AG04450 (cell line): ENCODE measurements around the gene RDM1. TPM values are rescaled to one million over a fixed set of nuclear protein-coding genes. Genes with fewer than 3 reads are reported as not detected.
"Not testable (repeated sequence)": the region's sequence is repeated elsewhere in the genome, so short reads cannot be mapped to it uniquely, and the experiment has no call there.

ENCODE experiments used
- CTCF ChIA-PET: fragments of 300-600, 350-600 bp; formaldehyde crosslinking; extraction: SDS; loops from one replicate; lab custom pipeline; 2022; ENCODE audit warnings: antibody characterized with exemption, inconsistent platforms; lab: Charles Lee
- POLR2A ChIA-PET: fragments of 350-600 bp; formaldehyde crosslinking; extraction: SDS; loops from one replicate; lab custom pipeline; 2021; ENCODE audit warnings: antibody characterized with exemption, inconsistent platforms; lab: Yijun Ruan, JAX
- DNase-seq: peaks from one replicate; pipeline ENCODE4 v3.0.0-alpha.2; 2011; ENCODE audit warnings: low read depth, low spot score
- H3K27ac ChIP-seq: one replicate; pipeline ENCODE4 v1.5.1; 2012; ENCODE audit warnings: low read depth, low read length, control low read depth
- H3K27me3 ChIP-seq: one replicate; pipeline ENCODE4 v1.6.0; 2012; ENCODE audit warnings: low read length; ENCODE audit not compliant: control insufficient read depth, insufficient read depth
- H3K4me3 ChIP-seq: 2 replicates; pipeline ENCODE4 v1.5.1; 2011; ENCODE audit warnings: mild to moderate bottlenecking, low read depth, low read length, control low read depth
- H3K9me3 ChIP-seq: 2 replicates; pipeline ENCODE4 v1.5.1; 2012; ENCODE audit warnings: low read length; ENCODE audit not compliant: control insufficient read depth, insufficient read depth
- CTCF ChIP-seq: IDR thresholded peaks from 2 replicates; pipeline ENCODE4 v1.5.1; 2011; ENCODE audit warnings: low read depth, low read length, control low read depth, inconsistent platforms
- polyA plus RNA-seq: library from polyadenylated mRNA; depleted of rRNA; stranded (reverse); fragments of >200 nt; gene quantifications from 2 replicates; pipeline ENCODE4 v1.2.3, GENCODE V29; 2011

Gene RDM1
- polyA plus RNA-seq, 1 experiment, result not detected

- H3K27me3 ChIP-seq, result peaks cover 2% of the 10 kb centered on the region
- no peak overlapping the region for H3K27ac ChIP-seq
- no peak for DNase-seq
- no peak for TF ChIP-seq CTCF
- no peaks in the 10 kb centered on the region for H3K9me3 ChIP-seq
- no peak overlapping the region for H3K4me3 ChIP-seq
- CTCF ChIA-PET, result no interaction called here
- POLR2A ChIA-PET, result no interaction called here
Observed at GRCh38 chr17:35901631-35902175, 28.9 kb downstream of the RDM1 start.

- H3K9me3 ChIP-seq, result no peaks in the 10 kb centered on the region
- H3K4me3 ChIP-seq, result no peak overlapping the region
- H3K27me3 ChIP-seq, result peaks cover 2% of the 10 kb centered on the region
- ChIA-PET POLR2A (interaction anchor here (0.6 kb wide), 1 partner anchor 645 kb away, joined by 4 read pairs; no protein-coding TSS in a partner anchor), CTCF (no interaction called here)
- no peak for TF ChIP-seq CTCF
- no peak for DNase-seq
- no peak overlapping the region for H3K27ac ChIP-seq
Observed at GRCh38 chr17:35900708-35901480, 29.7 kb downstream of the RDM1 start.

GRCh38 chr17:35900280-35900679 lies 30.3 kb downstream of the RDM1 start:
- no peaks in the 10 kb centered on the region for H3K9me3 ChIP-seq
- TF ChIP-seq CTCF, result no peak
- CTCF ChIA-PET, result no interaction called here
- no peak overlapping the region for H3K27ac ChIP-seq
- DNase-seq, result no peak
- no peak overlapping the region for H3K4me3 ChIP-seq
- peaks cover 2% of the 10 kb centered on the region for H3K27me3 ChIP-seq
- POLR2A ChIA-PET, result interaction anchor here (0.6 kb wide), 1 partner anchor 645 kb away, joined by 4 read pairs; no protein-coding TSS in a partner anchor

- no peak for TF ChIP-seq CTCF
- H3K9me3 ChIP-seq, result no peaks in the 10 kb centered on the region
- H3K4me3 ChIP-seq, result no peak overlapping the region
- DNase-seq, result no peak
- H3K27me3 ChIP-seq, result peaks cover 2% of the 10 kb centered on the region
- ChIA-PET CTCF (no interaction called here), POLR2A (no interaction called here)
- H3K27ac ChIP-seq, result no peak overlapping the region
Observed at GRCh38 chr17:35898283-35899070, 32.1 kb downstream of the RDM1 start.

GRCh38 chr17:35897772-35898171 lies 32.8 kb downstream of the RDM1 start:
- H3K27me3 ChIP-seq, H3K9me3 ChIP-seq, H3K4me3 ChIP-seq, H3K27ac ChIP-seq, POLR2A ChIA-PET, DNase-seq: not testable (repeated sequence)
- CTCF ChIA-PET, result interaction anchor here (0.7 kb wide), 1 partner anchor 78 kb away, joined by 3 read pairs; no protein-coding TSS in a partner anchor
